ENCODE measurements around the gene SUSD1.

SUSD1 gene

DNA sequence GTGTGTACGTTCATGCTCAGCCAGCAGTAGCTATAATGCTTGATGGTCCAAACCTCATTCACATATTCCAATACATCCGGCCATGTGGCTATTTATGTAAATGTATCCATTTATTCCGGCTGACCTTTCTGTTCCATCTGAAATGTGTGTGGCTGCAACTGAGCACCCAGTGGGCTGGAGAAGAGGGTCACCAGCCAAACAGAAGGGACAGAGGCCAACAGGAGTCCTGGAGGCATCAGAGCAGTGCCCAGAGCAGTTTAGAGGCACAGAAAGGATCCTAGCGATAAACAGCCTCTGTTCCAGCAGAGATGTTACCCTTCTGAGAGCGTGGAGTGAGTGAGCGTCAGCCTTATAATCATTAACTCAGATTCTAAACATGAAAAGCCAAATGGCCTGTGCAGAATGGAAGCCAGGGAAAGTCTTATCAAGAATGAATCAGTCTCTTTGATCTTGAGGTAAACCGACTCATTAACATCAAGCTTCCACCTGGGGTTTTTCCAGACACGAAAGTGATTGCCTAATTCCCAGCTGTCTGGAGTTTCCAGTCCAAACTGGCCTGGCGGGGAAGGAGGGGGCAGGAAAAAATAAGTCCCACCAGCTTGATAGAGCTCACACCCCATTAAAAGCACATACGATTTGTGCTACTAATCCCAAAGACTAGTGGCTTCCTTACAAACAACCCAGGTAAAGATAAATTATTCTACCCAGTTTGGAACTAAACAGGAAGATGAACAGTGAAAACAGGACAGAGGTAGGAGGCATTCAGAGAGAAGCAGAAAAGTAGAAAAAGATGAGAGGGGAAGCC is 55.7 kb downstream of the SUSD1 start:
- Histone ChIP-seq H3K9ac (ENCODE audit: low read depth, low read length, poor library complexity, severe bottlenecking) (no peak overlapping the region), H3K27me3 (ENCODE audit: insufficient read depth, low read length, poor library complexity, severe bottlenecking) (no peaks in the 10 kb centered on the region), H3K79me2 (ENCODE audit: insufficient read depth, low read length) (no peaks in the 10 kb centered on the region), H3K36me3 (ENCODE audit: insufficient read depth, low read length) (peaks cover 11% of the 10 kb centered on the region; the same call in 1 of the 2 replicates), H3K4me1 (ENCODE audit: insufficient read depth, low read length, poor library complexity, severe bottlenecking) (no peaks in the 10 kb centered on the region), H3K9me3 (ENCODE audit: insufficient read depth, low read depth, low read length) (no peaks in the 10 kb centered on the region), H3K4me3 (ENCODE audit: low read length, poor library complexity, severe bottlenecking) (no peak overlapping the region), H3F3A (ENCODE audit: low read depth) (no peaks in the 10 kb centered on the region), H3K9me2 (replicated peaks; ENCODE audit: low read depth, low read length) (no peaks in the 10 kb centered on the region), H2AFZ (ENCODE audit: low read length) (no peak overlapping the region), H3K4me2 (ENCODE audit: low read depth, low read length, poor library complexity, severe bottlenecking) (no peak overlapping the region), H4K20me1 (ENCODE audit: insufficient read depth, low read length, poor library complexity, severe bottlenecking) (no peaks in the 10 kb centered on the region)
- TF ChIP-seq EZH2phosphoT487 (IDR thresholded peaks at IDR 0.05; ENCODE audit: borderline replicate concordance): no peak
- TF ChIP-seq, protein P1, sequence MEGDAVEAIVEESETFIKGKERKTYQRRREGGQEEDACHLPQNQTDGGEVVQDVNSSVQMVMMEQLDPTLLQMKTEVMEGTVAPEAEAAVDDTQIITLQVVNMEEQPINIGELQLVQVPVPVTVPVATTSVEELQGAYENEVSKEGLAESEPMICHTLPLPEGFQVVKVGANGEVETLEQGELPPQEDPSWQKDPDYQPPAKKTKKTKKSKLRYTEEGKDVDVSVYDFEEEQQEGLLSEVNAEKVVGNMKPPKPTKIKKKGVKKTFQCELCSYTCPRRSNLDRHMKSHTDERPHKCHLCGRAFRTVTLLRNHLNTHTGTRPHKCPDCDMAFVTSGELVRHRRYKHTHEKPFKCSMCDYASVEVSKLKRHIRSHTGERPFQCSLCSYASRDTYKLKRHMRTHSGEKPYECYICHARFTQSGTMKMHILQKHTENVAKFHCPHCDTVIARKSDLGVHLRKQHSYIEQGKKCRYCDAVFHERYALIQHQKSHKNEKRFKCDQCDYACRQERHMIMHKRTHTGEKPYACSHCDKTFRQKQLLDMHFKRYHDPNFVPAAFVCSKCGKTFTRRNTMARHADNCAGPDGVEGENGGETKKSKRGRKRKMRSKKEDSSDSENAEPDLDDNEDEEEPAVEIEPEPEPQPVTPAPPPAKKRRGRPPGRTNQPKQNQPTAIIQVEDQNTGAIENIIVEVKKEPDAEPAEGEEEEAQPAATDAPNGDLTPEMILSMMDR (conservative IDR thresholded peaks at IDR 0.05; ENCODE audit: low read length): no peak

GRCh38 chr9:112118009-112118408 is 57.1 kb downstream of the SUSD1 start:
- H3K9ac ChIP-seq (ENCODE audit: low read depth, low read length, poor library complexity, severe bottlenecking): no peak overlapping the region

GRCh38 chr9:112115970-112116753 is 58.9 kb downstream of the SUSD1 start:
- H3K9ac ChIP-seq (ENCODE audit: low read depth, low read length, poor library complexity, severe bottlenecking): no peak overlapping the region
- no peaks in the 10 kb centered on the region for H4K20me1 ChIP-seq (ENCODE audit: insufficient read depth, low read length, poor library complexity, severe bottlenecking)
- H3K79me2 ChIP-seq (ENCODE audit: insufficient read depth, low read length): no peaks in the 10 kb centered on the region
- H3K4me1 ChIP-seq (ENCODE audit: insufficient read depth, low read length, poor library complexity, severe bottlenecking): peaks cover 4% of the 10 kb centered on the region
- H3K9me3 ChIP-seq (ENCODE audit: insufficient read depth, low read depth, low read length): no peaks in the 10 kb centered on the region
- H3K4me2 ChIP-seq (ENCODE audit: low read depth, low read length, poor library complexity, severe bottlenecking): no peak overlapping the region
- no peaks in the 10 kb centered on the region for H3F3A ChIP-seq (ENCODE audit: low read depth)
- no peaks in the 10 kb centered on the region for H3K27me3 ChIP-seq (ENCODE audit: insufficient read depth, low read length, poor library complexity, severe bottlenecking)
- no peak overlapping the region for H2AFZ ChIP-seq (ENCODE audit: low read length)
- no peaks in the 10 kb centered on the region for H3K9me2 ChIP-seq (replicated peaks; ENCODE audit: low read depth, low read length)
- H3K36me3 ChIP-seq (ENCODE audit: insufficient read depth, low read length): peaks cover 8% of the 10 kb centered on the region; the same call in 1 of the 2 replicates
- no peak overlapping the region for H3K4me3 ChIP-seq (ENCODE audit: low read length, poor library complexity, severe bottlenecking)
- TF ChIP-seq, protein P1 (conservative IDR thresholded peaks at IDR 0.05; ENCODE audit: low read length): no peak
- no peak for TF ChIP-seq EZH2phosphoT487 (IDR thresholded peaks at IDR 0.05; ENCODE audit: borderline replicate concordance)

More at GRCh38 chr9:112118009-112118408, 57.1 kb downstream of the SUSD1 start:
- Histone ChIP-seq H3K4me1 (ENCODE audit: insufficient read depth, low read length, poor library complexity, severe bottlenecking) (no peaks in the 10 kb centered on the region), H3K4me3 (ENCODE audit: low read length, poor library complexity, severe bottlenecking) (no peak overlapping the region), H3K79me2 (ENCODE audit: insufficient read depth, low read length) (no peaks in the 10 kb centered on the region), H2AFZ (ENCODE audit: low read length) (no peak overlapping the region), H3K9me2 (replicated peaks; ENCODE audit: low read depth, low read length) (no peaks in the 10 kb centered on the region), H3F3A (ENCODE audit: low read depth) (no peaks in the 10 kb centered on the region), H3K4me2 (ENCODE audit: low read depth, low read length, poor library complexity, severe bottlenecking) (no peak overlapping the region), H3K27me3 (ENCODE audit: insufficient read depth, low read length, poor library complexity, severe bottlenecking) (no peaks in the 10 kb centered on the region), H3K9me3 (ENCODE audit: insufficient read depth, low read depth, low read length) (no peaks in the 10 kb centered on the region), H3K36me3 (ENCODE audit: insufficient read depth, low read length) (peaks cover 7% of the 10 kb centered on the region; the same call in 1 of the 2 replicates), H4K20me1 (ENCODE audit: insufficient read depth, low read length, poor library complexity, severe bottlenecking) (no peaks in the 10 kb centered on the region)
- no peak for TF ChIP-seq EZH2phosphoT487 (IDR thresholded peaks at IDR 0.05; ENCODE audit: borderline replicate concordance)
- TF ChIP-seq, protein P1 (conservative IDR thresholded peaks at IDR 0.05; ENCODE audit: low read length): no peak

Data from Loucy (cell line).